CD14-positive monocyte (primary cell): Measurements from ENCODE around the gene MRPS16. TPM values are rescaled to one million over a fixed set of nuclear protein-coding genes. Genes with fewer than 3 reads are reported as not detected.
"Not testable (repeated sequence)": the region's sequence is repeated elsewhere in the genome, so short reads cannot be mapped to it uniquely, and the experiment has no call there.

Experiments used
- DNase-seq, 3 donors: peaks; one replicate each; pipeline ENCODE4 v3.0.0-alpha.2; 2011 to 2022
- H2AFZ ChIP-seq: 2 replicates; pipeline ENCODE4 v1.6.0; 2012; ENCODE audit warnings: mild to moderate bottlenecking, low read depth, low read length, inconsistent platforms; ENCODE audit not compliant: insufficient read depth, poor library complexity, severe bottlenecking
- H3K27ac ChIP-seq, 2 donors: 1 replicate in 1 of 2; 2 replicates in 1 of 2; pipeline ENCODE4 v1.5.1; 2012 to 2013; ENCODE audit warnings: low read length in 2 of 2, control low read depth in 1 of 2, inconsistent platforms in 1 of 2, low read depth in 1 of 2, mild to moderate bottlenecking in 1 of 2
- H3K27me3 ChIP-seq, 2 donors: one replicate each; pipeline versions ENCODE4 v1.6.0 to v1.6.1; 2011 to 2013; ENCODE audit warnings: low read length in 2 of 2; ENCODE audit not compliant: control insufficient read depth in 2 of 2, insufficient read depth in 2 of 2
- H3K36me3 ChIP-seq, 2 donors: replicated peaks in 1 of 2; 1 replicate in 1 of 2; 2 replicates in 1 of 2; pipeline versions ENCODE4 v1.5.1 to v1.6.1; 2012 to 2013; ENCODE audit warnings: low read length in 2 of 2, control low read depth in 1 of 2, inconsistent platforms in 1 of 2, mild to moderate bottlenecking in 1 of 2; ENCODE audit not compliant: insufficient read depth in 2 of 2, control insufficient read depth in 1 of 2
- H3K4me1 ChIP-seq, 2 donors: 1 replicate in 1 of 2; 2 replicates in 1 of 2; pipeline versions ENCODE4 v1.5.1 to v1.6.1; 2012 to 2013; ENCODE audit warnings: low read length in 2 of 2, control low read depth in 1 of 2, inconsistent platforms in 1 of 2, mild to moderate bottlenecking in 1 of 2, moderate library complexity in 1 of 2; ENCODE audit not compliant: insufficient read depth in 2 of 2, control insufficient read depth in 1 of 2
- H3K4me2 ChIP-seq: replicated peaks from 2 replicates; pipeline ENCODE3; 2012; ENCODE audit warnings: low read length, moderate library complexity, mild to moderate bottlenecking; ENCODE audit not compliant: poor library complexity, severe bottlenecking; ENCODE audit errors: extremely low read depth
- H3K4me3 ChIP-seq, 3 experiments: fragments of 200-600 bp in 1 of 3; sonication (generic) in 1 of 3; replicated peaks in 1 of 3; 1 replicate in 2 of 3; 2 replicates in 1 of 3; pipeline ENCODE4 v1.5.1; 2011 to 2013; ENCODE audit warnings: low read length in 3 of 3, mild to moderate bottlenecking in 3 of 3, control low read depth in 2 of 3, low read depth in 2 of 3, inconsistent platforms in 1 of 3, moderate library complexity in 1 of 3
- H3K79me2 ChIP-seq: 2 replicates; pipeline ENCODE4 v1.6.0; 2012; ENCODE audit warnings: mild to moderate bottlenecking, control low read depth, inconsistent platforms, low read length, moderate library complexity; ENCODE audit not compliant: insufficient read depth
- H3K9ac ChIP-seq: 2 replicates; pipeline ENCODE4 v1.6.0; 2017; ENCODE audit warnings: low read length, mild to moderate bottlenecking; ENCODE audit not compliant: insufficient read depth, poor library complexity, severe bottlenecking
- H3K9me3 ChIP-seq, 2 donors: replicated peaks in 1 of 2; 1 replicate in 1 of 2; 2 replicates in 1 of 2; pipeline versions ENCODE4 v1.5.1 to v1.6.1; 2012 to 2013; ENCODE audit warnings: low read length in 2 of 2, control low read depth in 1 of 2; ENCODE audit not compliant: control insufficient read depth in 1 of 2, insufficient read depth in 1 of 2
- H4K20me1 ChIP-seq: 2 replicates; pipeline ENCODE4 v1.6.0; 2012; ENCODE audit warnings: mild to moderate bottlenecking, low read length, control low read depth, moderate library complexity; ENCODE audit not compliant: insufficient read depth
- H3K27ac Mint-ChIP-seq, 7 donors: one replicate each; pipeline ENCODE4 v1.8.0; 2020; ENCODE audit warnings: mild to moderate bottlenecking in 7 of 7, mixed read lengths in 7 of 7, moderate library complexity in 6 of 7, inconsistent platforms in 2 of 7
- H3K27me3 Mint-ChIP-seq, 3 donors: one replicate each; pipeline ENCODE4 v1.8.0; 2021 to 2022; ENCODE audit warnings: low read depth in 3 of 3, mild to moderate bottlenecking in 3 of 3, mixed read lengths in 3 of 3, moderate library complexity in 3 of 3, inconsistent platforms in 1 of 3
- H3K36me3 Mint-ChIP-seq, 2 donors: one replicate each; pipeline ENCODE4 v1.8.0; 2020; ENCODE audit warnings: mixed read lengths in 2 of 2, inconsistent platforms in 1 of 2, mild to moderate bottlenecking in 1 of 2
- H3K4me1 Mint-ChIP-seq: one replicate; pipeline ENCODE4 v1.8.0; 2020; ENCODE audit warnings: mild to moderate bottlenecking, mixed read lengths
- H3K4me3 Mint-ChIP-seq, 2 donors: one replicate each; pipeline ENCODE4 v1.8.0; 2020; ENCODE audit warnings: mild to moderate bottlenecking in 2 of 2, mixed read lengths in 2 of 2, moderate library complexity in 1 of 2
- H3K9me3 Mint-ChIP-seq, 7 donors: one replicate each; pipeline ENCODE4 v1.8.0; 2020 to 2022; ENCODE audit warnings: mixed read lengths in 7 of 7, mild to moderate bottlenecking in 6 of 7, moderate library complexity in 6 of 7, inconsistent platforms in 2 of 7
- WGBS: methylation state at CpG from one replicate; pipeline ENCODE4 v1.1.5; 2013; ENCODE audit warnings: missing lambda C conversion rate; ENCODE audit not compliant: insufficient coverage; 5-methylcytosine and 5-hydroxymethylcytosine counted together
- intact Hi-C, 2 donors: fragments of 100-400 bp; cut with micrococcal nuclease; formaldehyde crosslinking; loops; one replicate each; pipeline versions ENCODE4 v1.15.0 to v1.15.1; 2023
- polyA plus RNA-seq, 3 donors: library from polyadenylated mRNA; depleted of rRNA in 1 of 3; unstranded in 2 of 3; stranded (reverse) in 1 of 3; fragments of 300-500 nt in 2 of 3; fragments of >200 nt in 1 of 3; fragmentation: Illumina TruSeq in 2 of 3; gene quantifications; 1 replicate in 2 of 3; 2 replicates in 1 of 3; pipeline ENCODE4 v1.2.3, GENCODE V29; 2012 to 2021
- TF ChIP-seq, protein P1 (sequence below): fragments of 200-600 bp; IDR thresholded peaks from one replicate; pipeline ENCODE4 v1.8.0; 2022; ENCODE audit warnings: antibody characterized with exemption, mild to moderate bottlenecking

The MRPS16 gene
- polyA plus RNA-seq, 3 donors = 20.9 to 102 (median 78.6) TPM

DNA sequence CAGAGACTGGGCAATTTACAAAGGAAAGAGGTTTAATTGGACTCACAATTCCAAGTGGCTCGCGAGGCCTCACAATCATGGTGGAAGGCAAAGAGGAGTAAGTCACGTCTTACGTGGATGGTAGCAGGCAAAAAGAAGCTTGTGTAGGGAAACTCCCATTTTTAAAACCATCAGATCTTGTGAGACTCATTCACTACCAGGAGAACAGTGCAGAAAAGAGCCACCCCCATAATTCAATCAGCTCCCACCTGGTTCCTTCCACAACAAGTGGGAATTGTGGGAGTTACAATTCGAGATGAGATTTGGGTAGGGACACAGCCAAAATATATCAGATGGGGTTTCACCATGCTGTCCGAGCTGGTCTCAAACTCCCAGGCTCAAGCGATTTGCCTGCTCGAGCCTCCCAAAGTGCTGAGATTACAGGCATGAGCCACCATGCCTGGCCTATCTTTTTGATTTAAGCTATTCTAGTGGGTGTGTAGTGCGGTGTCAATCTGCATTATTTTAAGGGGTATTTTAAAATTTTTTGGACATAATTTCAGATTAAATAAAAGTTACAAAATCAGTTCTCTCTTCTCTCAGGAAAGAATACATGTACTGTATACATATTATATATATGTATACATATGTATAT is 9.0 kb upstream of the MRPS16 start:
- Histone ChIP-seq H2AFZ (no peak overlapping the region), H3K4me2 (no peak overlapping the region), H3K79me2 (no peaks in the 10 kb centered on the region), H3K9ac (no peak overlapping the region), H3K27ac (no peak overlapping the region), H3K4me1 (peaks cover 0 to 3% of the 10 kb centered on the region in 2 donors), H4K20me1 (no peaks in the 10 kb centered on the region), H3K4me3 (no peak overlapping the region), H3K27me3 (no peaks in the 10 kb centered on the region), H3K36me3 (no peaks in the 10 kb centered on the region), H3K9me3 (peaks cover 16 to 22% of the 10 kb centered on the region in 2 donors)
- WGBS = no CpG with 5 or more reads among the region's 9 CpGs
- no peak overlapping the region for H3K4me3 Mint-ChIP-seq
- H3K27me3 Mint-ChIP-seq = peaks cover 0 to 4% (median 0%) of the 10 kb centered on the region in 3 donors
- TF ChIP-seq, protein P1, sequence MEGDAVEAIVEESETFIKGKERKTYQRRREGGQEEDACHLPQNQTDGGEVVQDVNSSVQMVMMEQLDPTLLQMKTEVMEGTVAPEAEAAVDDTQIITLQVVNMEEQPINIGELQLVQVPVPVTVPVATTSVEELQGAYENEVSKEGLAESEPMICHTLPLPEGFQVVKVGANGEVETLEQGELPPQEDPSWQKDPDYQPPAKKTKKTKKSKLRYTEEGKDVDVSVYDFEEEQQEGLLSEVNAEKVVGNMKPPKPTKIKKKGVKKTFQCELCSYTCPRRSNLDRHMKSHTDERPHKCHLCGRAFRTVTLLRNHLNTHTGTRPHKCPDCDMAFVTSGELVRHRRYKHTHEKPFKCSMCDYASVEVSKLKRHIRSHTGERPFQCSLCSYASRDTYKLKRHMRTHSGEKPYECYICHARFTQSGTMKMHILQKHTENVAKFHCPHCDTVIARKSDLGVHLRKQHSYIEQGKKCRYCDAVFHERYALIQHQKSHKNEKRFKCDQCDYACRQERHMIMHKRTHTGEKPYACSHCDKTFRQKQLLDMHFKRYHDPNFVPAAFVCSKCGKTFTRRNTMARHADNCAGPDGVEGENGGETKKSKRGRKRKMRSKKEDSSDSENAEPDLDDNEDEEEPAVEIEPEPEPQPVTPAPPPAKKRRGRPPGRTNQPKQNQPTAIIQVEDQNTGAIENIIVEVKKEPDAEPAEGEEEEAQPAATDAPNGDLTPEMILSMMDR = no peak
- peaks cover 7 to 30% (median 28%) of the 10 kb centered on the region in 7 donors for H3K9me3 Mint-ChIP-seq
- H3K4me1 Mint-ChIP-seq = peaks cover 7% of the 10 kb centered on the region
- H3K36me3 Mint-ChIP-seq = peaks cover 0 to 1% of the 10 kb centered on the region in 2 donors
- no peak overlapping the region for H3K27ac Mint-ChIP-seq
- DNase-seq = no peak
- intact Hi-C loops = no loop called here

DNA sequence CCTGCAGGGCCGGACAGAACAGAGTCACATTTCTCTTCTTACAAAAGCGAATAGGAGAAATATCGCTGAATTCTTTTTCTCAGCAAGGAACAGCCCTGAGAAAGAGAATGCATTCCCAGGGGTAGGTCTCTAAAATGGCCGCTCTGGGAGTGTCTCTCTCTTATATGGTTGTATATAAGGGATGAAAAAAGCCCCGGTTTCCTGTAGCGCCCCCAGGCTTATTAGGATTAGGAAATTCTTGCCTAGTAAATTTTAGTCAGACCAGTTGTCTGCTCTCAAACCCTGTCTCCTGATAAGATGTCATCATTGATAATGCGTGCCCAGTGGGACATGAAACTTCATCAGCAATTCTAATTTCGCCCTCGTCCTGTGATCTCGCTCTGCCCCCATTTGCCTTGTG is 6.2 kb upstream of the MRPS16 start:
- H3K9ac ChIP-seq, H3K36me3 Mint-ChIP-seq, intact Hi-C loops, H3K4me2 ChIP-seq, H3K4me3 ChIP-seq, DNase-seq, H3K4me1 ChIP-seq, H3K79me2 ChIP-seq, H3K4me3 Mint-ChIP-seq, H3K4me1 Mint-ChIP-seq, H3K27ac Mint-ChIP-seq, H3K27me3 ChIP-seq, H3K27ac ChIP-seq, H2AFZ ChIP-seq, H4K20me1 ChIP-seq, H3K27me3 Mint-ChIP-seq, H3K36me3 ChIP-seq: not testable (repeated sequence)
- peaks cover 7 to 30% (median 28%) of the 10 kb centered on the region in 7 donors for H3K9me3 Mint-ChIP-seq
- peaks cover 16 to 22% of the 10 kb centered on the region in 2 donors for H3K9me3 ChIP-seq
- WGBS = 100% methylated on average over 5 of the region's 10 CpGs
